Astrocyte of the hippocampus (primary cell): Measurements from ENCODE around the gene GABRA4.

Source experiments
- DNase-seq: peaks from one replicate; pipeline ENCODE4 v3.0.0; 2011; ENCODE audit warnings: low read depth, low spot score

Gene GABRA4

GRCh38 chr4:46979726-46980125, 13.7 kb downstream of the GABRA4 start:
- no peak for DNase-seq

- DNase-seq = no peak
Observed at GRCh38 chr4:46979283-46979682, 14.1 kb downstream of the GABRA4 start.

- DNase-seq = no peak
Observed at GRCh38 chr4:46977245-46977644, 16.1 kb downstream of the GABRA4 start.

- DNase-seq = no peak
Observed at GRCh38 chr4:46975812-46976553, 17.4 kb downstream of the GABRA4 start.

- DNase-seq = no peak
Observed at GRCh38 chr4:46974891-46975543, 18.4 kb downstream of the GABRA4 start.

DNA sequence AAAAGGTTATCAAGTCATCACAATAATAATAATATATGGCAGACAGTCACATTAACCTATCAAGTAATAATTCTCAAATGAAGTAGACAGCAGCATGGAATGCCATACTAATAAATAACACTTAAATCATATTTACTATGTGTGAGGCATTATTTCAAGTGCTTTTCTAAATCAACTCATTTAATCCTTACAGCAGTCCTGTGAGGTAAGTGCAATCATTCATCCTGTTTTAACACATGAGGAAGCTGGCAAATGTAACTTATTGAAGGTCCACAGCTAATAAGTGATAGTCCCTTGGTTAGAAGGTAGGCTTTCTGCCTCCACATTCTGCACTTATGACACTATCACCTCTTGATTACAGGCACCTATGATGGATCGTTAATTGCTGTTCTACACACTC, 24.5 kb downstream of the GABRA4 start:
- DNase-seq = no peak

DNA sequence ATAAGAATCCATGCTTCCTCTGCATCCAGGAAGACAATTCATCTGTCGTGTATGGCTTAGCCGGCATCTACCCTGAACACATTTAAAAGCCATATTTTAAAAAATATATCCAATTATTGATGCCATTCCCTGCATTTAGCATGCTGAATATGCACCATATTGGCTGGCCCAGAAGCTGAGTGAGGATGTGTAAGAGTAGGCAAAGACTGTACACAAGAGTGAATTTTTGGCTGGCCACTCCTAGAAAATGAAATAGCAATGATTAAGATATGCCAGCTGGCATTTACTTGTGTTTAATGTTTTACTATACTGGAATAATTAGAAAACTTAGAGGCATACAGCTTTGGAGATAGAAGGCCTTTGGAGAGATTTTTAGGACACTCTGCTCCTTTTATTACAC, 25.8 kb downstream of the GABRA4 start:
- no peak for DNase-seq

DNA sequence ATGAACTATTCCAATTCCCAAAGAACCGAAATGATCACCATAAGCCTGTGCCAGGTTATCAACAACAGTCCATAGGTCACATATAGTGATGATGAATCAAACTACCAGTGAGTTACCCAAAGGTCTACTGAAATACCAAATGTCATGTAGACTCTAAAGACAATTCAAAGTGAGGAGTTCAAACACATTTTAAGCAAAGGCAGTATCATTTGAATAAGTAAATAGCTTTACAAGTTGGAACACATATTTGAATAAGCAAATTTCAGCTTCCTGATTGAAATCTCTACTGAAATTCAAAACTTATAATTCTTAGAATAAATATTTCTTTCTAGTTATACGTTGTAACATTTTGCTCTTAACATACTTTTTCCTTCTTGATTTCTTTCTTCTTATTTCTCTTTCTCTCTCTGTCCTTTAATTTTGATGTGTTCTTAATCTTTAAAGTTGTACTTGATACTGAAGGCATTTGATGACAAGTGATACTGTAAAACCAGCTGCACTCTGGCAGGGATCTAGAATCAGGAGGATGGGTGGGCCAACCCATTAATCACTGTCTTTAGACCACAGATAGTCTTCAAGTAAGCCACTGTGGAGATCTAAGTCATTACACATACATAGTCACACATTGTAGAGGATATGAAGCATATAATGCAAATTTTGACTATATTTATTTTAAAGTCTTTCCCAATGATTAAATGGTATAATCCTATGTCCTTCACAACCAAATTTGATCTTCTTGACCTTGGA, 34.5 kb downstream of the GABRA4 start:
- no peak for DNase-seq

DNA sequence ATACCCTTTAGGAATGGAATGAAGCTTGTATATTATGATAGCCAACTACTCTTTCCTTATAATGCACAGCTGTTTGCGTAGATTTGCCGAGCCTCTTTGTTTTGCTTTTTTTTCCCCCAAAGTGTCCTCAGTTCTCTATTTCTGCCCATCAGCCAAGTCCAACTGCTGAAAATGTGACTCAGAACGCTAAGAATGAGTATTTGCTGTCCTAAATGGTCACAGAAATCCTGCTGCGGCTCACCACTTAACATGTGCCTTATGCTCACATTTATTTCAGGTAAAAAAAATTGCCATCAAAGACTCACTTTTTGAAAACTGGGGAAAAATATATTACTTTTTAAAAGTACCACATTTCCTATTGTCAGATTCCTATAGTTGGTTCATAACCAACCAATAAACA, 36.9 kb downstream of the GABRA4 start:
- DNase-seq = no peak

DNA sequence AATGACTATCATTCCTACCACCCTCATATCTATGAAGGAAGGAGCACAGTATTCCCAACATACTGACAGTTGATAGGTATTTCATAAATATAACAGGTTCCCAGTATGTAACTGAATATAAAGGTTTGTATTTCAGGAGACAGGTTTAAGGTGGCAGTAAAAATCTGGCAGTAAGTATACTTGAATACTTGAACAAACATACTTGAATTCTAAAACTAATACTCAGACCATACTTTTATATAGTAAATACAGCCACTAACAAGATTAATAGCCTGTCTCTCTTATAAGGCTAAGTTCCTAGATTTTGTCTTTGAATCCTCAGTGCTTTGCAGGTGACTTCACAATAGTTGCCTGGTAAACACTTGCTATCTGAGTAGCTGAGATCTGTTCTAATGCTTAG, 37.8 kb downstream of the GABRA4 start:
- no peak for DNase-seq

DNA sequence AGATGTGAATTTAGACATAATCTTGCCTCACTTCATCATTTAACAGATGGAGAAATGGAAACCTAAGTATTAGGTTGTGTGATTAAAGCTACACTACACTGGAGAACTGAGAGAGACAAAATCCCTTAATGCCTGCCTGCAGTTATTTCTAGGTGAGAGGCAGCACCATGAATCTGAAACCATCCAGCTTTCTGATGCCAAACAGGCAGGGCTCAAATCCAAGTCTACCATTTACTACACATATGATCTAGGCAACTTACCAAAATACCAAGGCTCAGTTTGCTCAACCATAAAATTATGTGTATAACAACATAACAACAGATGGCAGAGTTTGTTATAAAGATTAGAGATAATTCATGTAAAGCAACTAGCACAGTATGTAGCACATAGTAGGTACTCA, 38.7 kb downstream of the GABRA4 start:
- no peak for DNase-seq

GRCh38 chr4:46953564-46953963, 39.8 kb downstream of the GABRA4 start:
- DNase-seq = no peak

GRCh38 chr4:46952451-46952850, 40.9 kb downstream of the GABRA4 start:
- DNase-seq = no peak

DNA sequence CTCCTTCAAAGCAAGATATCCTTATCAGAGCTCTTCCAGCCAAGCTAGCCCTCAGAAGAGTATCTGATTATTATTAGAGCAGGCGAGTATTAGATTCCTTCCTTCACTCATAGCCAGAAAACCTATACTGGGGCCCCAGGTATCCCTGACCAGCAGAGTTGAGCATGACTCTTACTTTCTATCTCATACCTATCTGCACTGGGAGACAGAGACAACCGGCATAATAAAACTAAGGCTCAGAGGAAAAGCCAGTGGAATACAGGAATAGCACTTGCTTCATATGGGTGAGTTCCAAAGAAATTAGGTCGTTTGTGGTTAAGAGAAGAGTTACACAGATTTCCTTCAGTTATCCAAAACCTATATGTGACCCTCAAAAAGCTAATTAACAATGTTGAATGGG, 42.6 kb downstream of the GABRA4 start:
- DNase-seq = no peak

DNA sequence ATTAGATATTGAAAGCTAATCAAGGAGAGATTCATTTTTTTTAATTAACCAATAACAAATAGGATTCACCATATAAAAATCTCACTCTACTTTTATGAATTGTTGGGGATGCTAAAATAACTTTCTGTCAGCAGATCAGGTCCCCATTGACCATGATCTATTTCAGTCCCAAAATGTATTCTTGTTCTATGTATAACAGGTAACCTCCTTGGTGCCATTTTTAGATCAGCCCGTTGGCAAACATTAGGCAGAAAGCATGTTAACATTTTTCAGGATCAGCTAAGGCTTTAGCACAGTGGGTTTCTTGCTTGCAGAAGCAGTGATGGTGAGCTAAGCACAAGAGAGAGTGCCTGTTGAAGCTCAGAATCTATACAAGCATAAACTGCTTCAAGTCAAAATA, 43.6 kb downstream of the GABRA4 start:
- DNase-seq = no peak

DNA sequence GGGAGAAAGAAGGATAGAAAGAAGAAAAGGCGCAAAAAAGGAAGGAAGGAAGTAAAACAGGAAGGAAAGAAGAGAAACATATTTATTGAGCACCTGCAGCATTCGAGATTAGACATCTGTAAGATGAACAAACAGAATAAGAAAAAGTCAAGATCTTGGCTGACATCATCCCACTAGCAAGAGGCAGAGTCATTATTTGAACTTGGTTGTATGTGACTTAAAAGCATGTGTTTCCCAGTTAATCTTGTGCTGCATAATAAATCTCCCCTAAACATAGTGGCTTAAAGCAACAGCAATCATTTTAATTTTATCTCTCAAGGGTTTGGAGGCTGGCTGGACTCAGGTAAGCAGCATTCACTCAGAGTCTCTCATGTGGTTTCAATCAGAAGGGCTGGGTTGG, 45.8 kb downstream of the GABRA4 start:
- no peak for DNase-seq

DNA sequence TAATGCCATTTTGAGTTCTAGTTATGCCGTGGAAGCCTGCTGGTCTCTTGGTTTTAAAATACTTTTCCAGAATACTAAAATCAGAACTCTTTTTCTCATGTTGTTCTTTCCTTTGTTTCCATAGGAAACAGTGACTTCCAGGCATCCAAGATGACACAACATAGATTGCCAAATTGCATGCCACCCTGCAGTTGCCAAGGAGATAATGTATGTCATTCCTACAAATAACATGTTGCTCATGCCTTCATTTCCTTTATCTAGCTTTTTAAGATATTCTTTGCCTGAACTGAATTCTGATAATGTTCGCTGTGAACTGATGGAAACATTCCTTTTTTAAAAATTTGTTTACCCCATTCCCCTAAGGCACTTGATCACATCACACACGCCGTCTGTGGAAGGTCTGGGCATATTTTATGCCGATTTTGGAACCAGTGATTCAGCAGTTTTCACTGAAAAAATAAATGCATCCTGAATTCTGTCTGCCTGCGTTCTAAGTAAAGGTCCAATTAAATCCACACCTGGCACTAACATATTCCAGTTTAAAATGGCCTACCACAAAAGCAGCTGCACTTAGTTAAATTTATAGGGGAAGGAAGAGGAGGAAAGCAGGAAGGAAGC, 46.4 kb downstream of the GABRA4 start:
- peak; percentile 3 for DNase-seq

DNA sequence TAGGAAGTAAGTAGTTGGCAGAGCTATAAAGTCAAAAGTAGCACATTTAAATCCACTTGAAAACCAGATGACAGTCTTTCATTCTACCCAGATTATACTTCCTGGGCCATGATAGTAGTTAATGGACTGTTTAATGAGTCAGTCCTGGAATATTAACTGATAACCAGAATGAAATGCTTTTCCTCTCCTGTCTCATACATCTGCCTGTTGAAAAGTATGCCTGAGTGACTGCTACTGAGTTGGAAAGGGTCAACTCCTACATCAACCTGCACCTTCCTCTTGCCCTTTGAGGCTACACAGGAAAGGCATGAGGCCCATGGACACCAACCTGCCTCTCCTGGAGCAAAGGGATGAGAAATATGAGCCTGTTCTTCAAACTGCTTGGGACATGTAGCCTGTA, 48.3 kb downstream of the GABRA4 start:
- no peak for DNase-seq

DNA sequence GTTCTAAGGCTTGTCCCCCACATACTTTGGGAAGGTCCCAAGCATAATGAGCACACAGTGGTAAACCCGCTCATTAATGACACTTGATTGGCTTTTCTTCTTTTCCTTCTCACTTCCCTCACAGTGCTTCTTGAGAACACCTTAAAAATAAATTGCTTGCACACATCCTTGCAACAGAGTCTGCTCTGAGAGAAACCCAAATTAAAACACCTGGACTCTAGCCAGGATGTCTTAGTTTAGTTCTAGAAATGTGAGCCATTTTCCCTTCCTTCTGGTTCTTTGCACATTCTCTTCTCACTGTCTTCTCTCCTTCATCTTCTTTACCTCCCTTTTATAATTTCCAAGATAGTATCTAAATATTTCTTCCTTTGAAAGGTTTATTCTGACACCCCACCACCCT, 49.0 kb downstream of the GABRA4 start:
- DNase-seq = no peak

DNA sequence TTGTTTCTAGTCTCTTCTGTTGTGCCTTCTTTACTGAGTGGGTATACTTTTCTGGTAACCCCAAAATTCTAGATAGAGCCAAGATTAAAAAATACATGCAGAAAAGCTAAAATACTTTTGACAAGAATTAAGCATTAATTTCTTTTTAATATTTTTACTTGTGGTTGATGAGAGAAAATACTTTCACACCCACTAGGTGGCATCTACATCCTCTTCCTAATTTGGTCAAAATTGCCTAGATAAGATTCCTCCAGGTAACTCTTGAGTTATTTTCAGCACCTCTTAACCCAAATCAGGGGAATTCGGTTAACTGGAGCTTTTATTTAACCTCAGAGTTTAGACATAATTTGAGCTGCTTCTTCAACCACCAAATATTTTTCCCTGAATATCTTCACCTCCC, 55.9 kb downstream of the GABRA4 start:
- DNase-seq = peak; percentile 8

- DNase-seq = no peak
Observed at GRCh38 chr4:46934726-46935125, 58.7 kb downstream of the GABRA4 start.

- no peak for DNase-seq
Observed at GRCh38 chr4:46933686-46934085, 59.7 kb downstream of the GABRA4 start.
